T-cell (primary cell): Measurements from ENCODE around the gene HOPX. TPM values are rescaled to one million over a fixed set of nuclear protein-coding genes. Genes with fewer than 3 reads are reported as not detected.
"Not testable (repeated sequence)": the region's sequence is repeated elsewhere in the genome, so short reads cannot be mapped to it uniquely, and the experiment has no call there.

Source experiments
- ATAC-seq, 4 experiments: fragments of 200-7000 bp in 3 of 4; fragments of 150-1000 bp in 1 of 4; cut with Tn5 transposase; replicated peaks in 1 of 4; 1 replicate in 3 of 4; 2 replicates in 1 of 4; pipeline ENCODE4 v1.10.0; 2021; ENCODE audit warnings: moderate library complexity in 3 of 4, mild to moderate bottlenecking in 2 of 4, moderate number of reproducible peaks in 1 of 4
- CTCF ChIA-PET, 2 donors: fragments of 300-600 bp; sonication (Branson Sonifier 250); formaldehyde crosslinking; loops; one replicate each; lab custom pipeline; 2022; ENCODE audit warnings: antibody characterized with exemption in 2 of 2; lab: Charles Lee
- POLR2A ChIA-PET, 2 donors: fragments of 300-600 bp; sonication (Branson Sonifier 250); formaldehyde crosslinking; loops; one replicate each; lab custom pipeline; 2022; ENCODE audit warnings: antibody characterized with exemption in 2 of 2; lab: Charles Lee
- DNase-seq, 35 experiments: peaks; one replicate each; pipeline versions ENCODE4 v3.0.0 to v3.0.0-alpha.2; 2013 to 2023
- H3K27ac ChIP-seq: one replicate; pipeline ENCODE4 v1.5.1; 2013; ENCODE audit warnings: low read length
- H3K27me3 ChIP-seq, 2 experiments: replicated peaks in 1 of 2; 1 replicate in 1 of 2; 2 replicates in 1 of 2; pipeline versions ENCODE4 v1.6.1 to v1.7.0; 2013; ENCODE audit warnings: low read length in 1 of 2, mixed read lengths in 1 of 2; ENCODE audit not compliant: control insufficient read depth in 2 of 2, insufficient read depth in 2 of 2; ENCODE audit errors: extremely low read depth in 1 of 2
- H3K36me3 ChIP-seq, 2 donors: 1 replicate in 1 of 2; 2 replicates in 1 of 2; pipeline versions ENCODE4 v1.6.1 to v1.7.0; 2013; ENCODE audit warnings: low read length in 1 of 2; ENCODE audit not compliant: control insufficient read depth in 2 of 2, insufficient read depth in 1 of 2; ENCODE audit errors: extremely low read depth in 1 of 2
- H3K4me1 ChIP-seq, 2 experiments: 1 replicate in 1 of 2; 2 replicates in 1 of 2; pipeline versions ENCODE4 v1.6.1 to v1.7.0; 2013; ENCODE audit warnings: low read length in 2 of 2, mixed read lengths in 1 of 2; ENCODE audit not compliant: insufficient read depth in 2 of 2, control insufficient read depth in 1 of 2; ENCODE audit errors: extremely low read depth in 1 of 2
- H3K4me3 ChIP-seq, 2 donors: 1 replicate in 1 of 2; 2 replicates in 1 of 2; pipeline versions ENCODE4 v1.5.1 to v1.7.0; 2013; ENCODE audit warnings: mild to moderate bottlenecking in 2 of 2, low read length in 1 of 2, moderate library complexity in 1 of 2; ENCODE audit not compliant: control insufficient read depth in 1 of 2; ENCODE audit errors: extremely low read depth in 1 of 2
- H3K9me3 ChIP-seq: 2 replicates; pipeline ENCODE4 v1.7.0; 2013
- H3K27ac Mint-ChIP-seq, 2 donors: one replicate each; pipeline ENCODE4 v1.8.0; 2020 to 2021; ENCODE audit warnings: mild to moderate bottlenecking in 2 of 2, mixed read lengths in 2 of 2
- H3K27me3 Mint-ChIP-seq, 2 donors: one replicate each; pipeline ENCODE4 v1.8.0; 2021 to 2022; ENCODE audit warnings: mixed read lengths in 2 of 2
- H3K36me3 Mint-ChIP-seq: one replicate; pipeline ENCODE4 v1.8.0; 2021; ENCODE audit warnings: mixed read lengths
- H3K4me1 Mint-ChIP-seq, 3 donors: one replicate each; pipeline ENCODE4 v1.8.0; 2020 to 2022; ENCODE audit warnings: mixed read lengths in 3 of 3, mild to moderate bottlenecking in 1 of 3
- H3K4me3 Mint-ChIP-seq, 3 donors: one replicate each; pipeline ENCODE4 v1.8.0; 2020 to 2022; ENCODE audit warnings: mild to moderate bottlenecking in 3 of 3, mixed read lengths in 3 of 3, moderate library complexity in 3 of 3
- H3K9me3 Mint-ChIP-seq, 3 donors: one replicate each; pipeline ENCODE4 v1.8.0; 2020 to 2022; ENCODE audit warnings: mixed read lengths in 3 of 3
- WGBS: methylation state at CpG from one replicate; pipeline ENCODE4 v1.1.5; 2013; ENCODE audit warnings: missing lambda C conversion rate; ENCODE audit not compliant: insufficient coverage; 5-methylcytosine and 5-hydroxymethylcytosine counted together
- total RNA-seq, 35 experiments: library from RNA in 6 of 35; stranded (reverse) in 6 of 35; fragments of 120-200 nt in 1 of 35; gene quantifications; one replicate each; pipeline versions ENCODE4 v1.2.1 to v1.2.4 and lab custom pipeline; 2013 to 2026

HOPX gene
- total RNA-seq, 5 donors from 2014 or later (not counting 1 experiment from before 2014, with no cell fraction given) = 6.3 to 34.9 (median 23.4) TPM

DNA sequence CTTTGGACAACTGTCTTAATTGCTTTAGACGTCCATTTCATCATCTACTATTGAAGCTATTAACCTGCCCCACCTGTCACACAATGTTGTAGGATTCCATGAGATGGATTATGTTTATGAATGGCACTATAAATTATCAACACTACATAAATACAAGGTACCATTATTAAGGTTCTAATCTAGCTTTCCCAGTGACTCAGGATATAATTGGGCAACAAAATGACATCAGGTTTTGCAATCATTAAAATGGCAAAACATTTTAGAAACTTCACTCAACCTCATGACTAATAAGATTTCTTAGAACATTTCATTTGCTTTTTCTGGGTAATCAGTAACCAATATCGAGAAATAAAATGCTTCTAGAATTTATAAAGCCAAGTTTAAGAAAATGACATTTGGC, 9.2 kb downstream of the HOPX start:
- Histone ChIP-seq H3K9me3 (no peaks in the 10 kb centered on the region), H3K27me3 (no peaks in the 10 kb centered on the region), H3K27ac (no peak overlapping the region), H3K36me3 (no peaks in the 10 kb centered on the region), H3K4me1 (no peaks in the 10 kb centered on the region), H3K4me3 (no peak overlapping the region)
- Mint-ChIP-seq H3K4me3 (no peak overlapping the region), H3K4me1 (no peaks in the 10 kb centered on the region), H3K36me3 (peaks cover 2% of the 10 kb centered on the region), H3K27ac (no peak overlapping the region), H3K27me3 (peaks cover 0 to 5% of the 10 kb centered on the region in 2 donors), H3K9me3 (peaks cover 3 to 8% (median 8%) of the 10 kb centered on the region in 3 donors)
- DNase-seq (no peak), ATAC-seq (no peak)
- CTCF ChIA-PET = interaction anchor here (0.6 kb wide), 2 partner anchors 10 to 195 kb away, joined by 3 to 6 read pairs; no protein-coding TSS in a partner anchor
- no CpG with 5 or more reads among the region's 2 CpGs for WGBS
- POLR2A ChIA-PET = no interaction called here

DNA sequence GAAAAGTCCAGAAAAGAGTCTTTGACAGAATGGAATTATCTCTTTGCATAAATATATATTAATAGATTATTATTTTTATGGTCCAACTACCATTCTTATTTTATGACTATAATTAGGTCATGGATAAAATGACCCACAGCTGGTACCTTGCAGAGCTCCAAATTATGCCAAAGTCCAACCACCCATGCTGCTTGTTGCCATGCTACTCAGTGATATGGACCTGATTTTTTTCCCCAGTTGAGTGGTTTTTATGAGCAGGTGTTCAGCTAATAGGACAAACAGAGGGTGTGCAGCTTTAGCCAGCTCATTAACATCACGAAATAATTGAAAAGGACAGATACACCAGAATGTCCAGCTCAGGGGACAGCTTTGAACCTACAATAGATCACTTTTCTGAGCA, 9.7 kb downstream of the HOPX start:
- H3K36me3 Mint-ChIP-seq = peaks cover 2% of the 10 kb centered on the region
- no peak overlapping the region for H3K4me3 ChIP-seq
- H3K9me3 ChIP-seq = no peaks in the 10 kb centered on the region
- H3K27me3 Mint-ChIP-seq = peaks cover 0 to 6% of the 10 kb centered on the region in 2 donors
- no peak for DNase-seq
- CTCF ChIA-PET = interaction anchor here (0.6 to 0.7 kb wide), 3 partner anchors 10 to 196 kb away, joined by 3 to 6 read pairs (median 3); partner anchors contain the start of gene HOPX (in 1 of the 2)
- POLR2A ChIA-PET = no interaction called here
- WGBS = 50% methylated on average over 1 of the region's 1 CpG
- no peak for ATAC-seq
- no peaks in the 10 kb centered on the region for H3K4me1 ChIP-seq
- H3K27ac ChIP-seq = no peak overlapping the region
- H3K27ac Mint-ChIP-seq = no peak overlapping the region
- H3K27me3 ChIP-seq = no peaks in the 10 kb centered on the region
- no peaks in the 10 kb centered on the region for H3K36me3 ChIP-seq
- H3K4me3 Mint-ChIP-seq = no peak overlapping the region
- peaks cover 3 to 8% (median 8%) of the 10 kb centered on the region in 3 donors for H3K9me3 Mint-ChIP-seq
- H3K4me1 Mint-ChIP-seq = no peaks in the 10 kb centered on the region

DNA sequence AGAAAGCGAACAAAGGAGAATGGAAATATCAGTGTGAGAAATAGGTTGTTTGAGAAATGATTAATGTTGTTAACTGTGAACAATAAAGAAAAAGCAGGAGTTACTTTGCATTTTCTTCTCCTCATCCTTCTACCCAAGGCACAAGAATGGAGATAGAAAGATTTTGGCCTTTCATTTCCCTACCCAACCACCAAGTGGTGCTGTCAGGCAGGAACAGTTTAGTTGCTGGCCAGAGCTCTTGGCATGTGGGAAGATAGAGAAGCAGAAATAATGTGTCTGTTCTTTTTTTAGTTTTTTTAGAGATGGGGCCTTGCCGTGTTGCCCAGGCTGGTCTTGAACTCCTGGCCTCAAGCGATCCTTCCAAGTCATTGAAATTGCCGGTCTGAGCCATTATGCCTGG, 12.8 kb downstream of the HOPX start:
- POLR2A ChIA-PET = no interaction called here
- no peaks in the 10 kb centered on the region for H3K9me3 ChIP-seq
- H3K4me3 Mint-ChIP-seq = no peak overlapping the region
- whole genome bisulfite sequencing = 94% methylated on average over 2 of the region's 4 CpGs
- CTCF ChIA-PET = no interaction called here
- H3K27me3 ChIP-seq = peaks cover 0 to 7% of the 10 kb centered on the region in 2 experiments
- H3K4me1 ChIP-seq = no peaks in the 10 kb centered on the region
- peaks cover 2% of the 10 kb centered on the region for H3K36me3 Mint-ChIP-seq
- no peaks in the 10 kb centered on the region for H3K36me3 ChIP-seq
- H3K27ac ChIP-seq = no peak overlapping the region
- DNase-seq = peak in 1 of 35 experiments; percentile 25
- no peak overlapping the region for H3K4me3 ChIP-seq
- no peaks in the 10 kb centered on the region for H3K4me1 Mint-ChIP-seq
- no peak overlapping the region for H3K27ac Mint-ChIP-seq
- H3K27me3 Mint-ChIP-seq = peaks cover 10 to 22% of the 10 kb centered on the region in 2 donors
- peaks cover 3 to 8% (median 8%) of the 10 kb centered on the region in 3 donors for H3K9me3 Mint-ChIP-seq
- ATAC-seq = no peak

DNA sequence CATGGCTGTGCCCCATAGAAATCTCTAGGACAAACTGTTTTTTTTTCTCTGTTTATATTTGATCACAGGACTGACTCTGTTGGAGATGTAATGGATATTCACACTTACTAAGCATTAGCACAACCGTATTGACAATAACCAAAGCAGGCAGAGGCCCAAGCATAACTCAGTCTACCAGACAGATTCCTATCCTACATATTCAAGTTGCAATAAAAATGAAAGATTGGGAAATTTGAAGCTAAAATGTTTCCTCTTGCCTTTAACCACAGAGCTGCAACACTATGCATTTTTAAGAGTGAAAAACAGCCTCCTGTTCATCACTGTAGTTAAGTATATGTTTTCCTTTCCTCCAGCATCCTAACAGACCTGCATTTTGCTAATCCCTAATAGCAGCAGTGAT, 13.7 kb downstream of the HOPX start:
- H3K4me3 Mint-ChIP-seq, H3K4me3 ChIP-seq, ATAC-seq, H3K4me1 ChIP-seq, CTCF ChIA-PET, H3K9me3 ChIP-seq, H3K27ac ChIP-seq, POLR2A ChIA-PET, H3K36me3 Mint-ChIP-seq, H3K27me3 ChIP-seq, H3K9me3 Mint-ChIP-seq, H3K27ac Mint-ChIP-seq, H3K36me3 ChIP-seq, H3K4me1 Mint-ChIP-seq, DNase-seq: not testable (repeated sequence)
- H3K27me3 Mint-ChIP-seq = peaks cover 10 to 22% of the 10 kb centered on the region in 2 donors
- no CpG with 5 or more reads among the region's 1 CpG for WGBS

- WGBS = no CpG with 5 or more reads among the region's 2 CpGs
- Mint-ChIP-seq H3K9me3 (peaks cover 3 to 8% (median 8%) of the 10 kb centered on the region in 3 donors), H3K4me3 (no peak overlapping the region), H3K27me3 (peaks cover 12 to 29% of the 10 kb centered on the region in 2 donors), H3K27ac (no peak overlapping the region), H3K36me3 (peaks cover 2% of the 10 kb centered on the region), H3K4me1 (no peaks in the 10 kb centered on the region)
- no peak for DNase-seq
- no peak for ATAC-seq
- H3K4me3 ChIP-seq = no peak overlapping the region
- H3K4me1 ChIP-seq = no peaks in the 10 kb centered on the region
- ChIA-PET POLR2A (no interaction called here), CTCF (interaction anchor here in 1 of 2 donors (0.6 kb wide), 1 partner anchor 151 kb away, joined by 4 read pairs; no protein-coding TSS in a partner anchor)
- H3K27me3 ChIP-seq = peaks cover 0 to 7% of the 10 kb centered on the region in 2 experiments
- no peaks in the 10 kb centered on the region for H3K9me3 ChIP-seq
- no peaks in the 10 kb centered on the region for H3K36me3 ChIP-seq
- no peak overlapping the region for H3K27ac ChIP-seq
Observed at GRCh38 chr4:56666279-56666678, 14.8 kb downstream of the HOPX start.

GRCh38 chr4:56665781-56666180, 15.3 kb downstream of the HOPX start:
- WGBS = 45% methylated on average over 4 of the region's 5 CpGs
- no peaks in the 10 kb centered on the region for H3K9me3 ChIP-seq
- H3K27me3 ChIP-seq = peaks cover 0 to 7% of the 10 kb centered on the region in 2 experiments
- no peak for DNase-seq
- peaks cover 12 to 31% of the 10 kb centered on the region in 2 donors for H3K27me3 Mint-ChIP-seq
- H3K4me3 Mint-ChIP-seq = no peak overlapping the region
- H3K27ac Mint-ChIP-seq = no peak overlapping the region
- ChIA-PET CTCF (interaction anchor here in 1 of 2 donors (0.6 kb wide), 1 partner anchor 150 kb away, joined by 4 read pairs; no protein-coding TSS in a partner anchor), POLR2A (no interaction called here)
- H3K9me3 Mint-ChIP-seq = peaks cover 3 to 8% (median 8%) of the 10 kb centered on the region in 3 donors
- no peaks in the 10 kb centered on the region for H3K36me3 ChIP-seq
- H3K36me3 Mint-ChIP-seq = peaks cover 2% of the 10 kb centered on the region
- no peak overlapping the region for H3K27ac ChIP-seq
- H3K4me1 Mint-ChIP-seq = no peaks in the 10 kb centered on the region
- H3K4me3 ChIP-seq = no peak overlapping the region
- no peaks in the 10 kb centered on the region for H3K4me1 ChIP-seq
- ATAC-seq = no peak
